ENCODE measurements around the gene COL17A1.

DNA sequence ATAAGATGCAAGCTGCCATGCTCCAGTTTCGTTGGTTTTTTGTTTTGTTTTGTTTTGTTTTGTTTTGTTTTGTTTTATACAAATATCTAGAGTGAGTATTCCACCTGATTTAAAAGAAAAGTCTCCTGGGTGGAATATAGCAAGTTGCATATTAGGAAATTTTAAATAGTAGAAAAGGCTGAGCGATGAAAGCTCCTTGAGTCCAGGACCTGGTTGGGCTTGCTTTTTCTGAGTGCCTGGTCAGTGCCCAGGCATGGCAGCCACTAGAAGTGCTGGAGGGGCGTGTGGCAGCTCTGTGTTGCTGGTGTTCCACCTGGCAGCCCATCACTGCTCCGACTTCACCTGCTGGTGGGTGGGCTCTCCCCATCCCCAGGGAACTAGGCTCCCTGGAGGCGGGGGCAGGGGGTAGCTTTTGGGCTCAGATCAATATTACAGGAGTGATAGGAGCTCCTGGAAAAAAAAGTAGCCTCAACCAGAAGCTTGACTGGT, 8.0 kb downstream of the COL17A1 start:
- TF ChIP-seq, protein P1, sequence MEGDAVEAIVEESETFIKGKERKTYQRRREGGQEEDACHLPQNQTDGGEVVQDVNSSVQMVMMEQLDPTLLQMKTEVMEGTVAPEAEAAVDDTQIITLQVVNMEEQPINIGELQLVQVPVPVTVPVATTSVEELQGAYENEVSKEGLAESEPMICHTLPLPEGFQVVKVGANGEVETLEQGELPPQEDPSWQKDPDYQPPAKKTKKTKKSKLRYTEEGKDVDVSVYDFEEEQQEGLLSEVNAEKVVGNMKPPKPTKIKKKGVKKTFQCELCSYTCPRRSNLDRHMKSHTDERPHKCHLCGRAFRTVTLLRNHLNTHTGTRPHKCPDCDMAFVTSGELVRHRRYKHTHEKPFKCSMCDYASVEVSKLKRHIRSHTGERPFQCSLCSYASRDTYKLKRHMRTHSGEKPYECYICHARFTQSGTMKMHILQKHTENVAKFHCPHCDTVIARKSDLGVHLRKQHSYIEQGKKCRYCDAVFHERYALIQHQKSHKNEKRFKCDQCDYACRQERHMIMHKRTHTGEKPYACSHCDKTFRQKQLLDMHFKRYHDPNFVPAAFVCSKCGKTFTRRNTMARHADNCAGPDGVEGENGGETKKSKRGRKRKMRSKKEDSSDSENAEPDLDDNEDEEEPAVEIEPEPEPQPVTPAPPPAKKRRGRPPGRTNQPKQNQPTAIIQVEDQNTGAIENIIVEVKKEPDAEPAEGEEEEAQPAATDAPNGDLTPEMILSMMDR (IDR thresholded peaks at IDR 0.05), result no peak
- TF ChIP-seq EP300 (IDR thresholded peaks at IDR 0.05), result no peak

Data from stomach (tissue), 4 donors.